Right lobe of liver (tissue), 6 donors: ENCODE data around the gene MYO10. TPM values are rescaled to one million over a fixed set of nuclear protein-coding genes. Genes with fewer than 3 reads are reported as not detected.

Source experiments
- ATAC-seq, 4 donors: fragments of 200-7000 bp; cut with Tn5 transposase; one replicate each; pipeline ENCODE4 v1.9.1; 2020; ENCODE audit warnings: mild to moderate bottlenecking in 4 of 4, moderate library complexity in 4 of 4
- DNase-seq, 3 donors: peaks; one replicate each; pipeline ENCODE4 v3.0.0-alpha.2; 2020
- H3K27ac ChIP-seq, 3 donors: fragments of 200-600 bp; one replicate each; pipeline ENCODE4 v1.8.0; 2022
- H3K27me3 ChIP-seq, 2 donors: fragments of 200-600 bp; one replicate each; pipeline ENCODE4 v1.8.0; 2022
- H3K36me3 ChIP-seq, 4 donors: fragments of 200-600 bp; sonication (generic) in 1 of 4; one replicate each; pipeline versions ENCODE4 v1.5.1 to v1.8.0; 2017 to 2022; ENCODE audit warnings: control low read depth in 1 of 4
- H3K4me1 ChIP-seq, 4 donors: fragments of 200-600 bp; sonication (generic) in 1 of 4; one replicate each; pipeline versions ENCODE4 v1.5.1 to v1.8.0; 2017 to 2022; ENCODE audit warnings: control low read depth in 1 of 4
- H3K4me3 ChIP-seq, 3 donors: fragments of 200-600 bp; one replicate each; pipeline ENCODE4 v1.8.0; 2022
- H3K9me3 ChIP-seq, 4 donors: fragments of 200-600 bp; sonication (generic) in 1 of 4; one replicate each; pipeline versions ENCODE4 v1.5.1 to v1.8.0; 2017 to 2022; ENCODE audit warnings: control low read depth in 1 of 4
- POLR2A ChIP-seq: fragments of 450-650 bp; IDR thresholded peaks from one replicate; pipeline ENCODE4 v1.6.1; 2017; ENCODE audit warnings: antibody characterized with exemption, mild to moderate bottlenecking
- WGBS: methylation state at CpG from one replicate; pipeline ENCODE4 v1.1.6; 2018; ENCODE audit warnings: low coverage, low lambda C conversion rate; ENCODE audit not compliant: insufficient coverage; ENCODE audit errors: missing lambda C conversion rate; 5-methylcytosine and 5-hydroxymethylcytosine counted together
- intact Hi-C, 2 donors: fragments of 100-400 bp; cut with DNase I; formaldehyde crosslinking; loops; one replicate each; pipeline versions ENCODE4 v1.11.2 to v1.14.1; 2022
- total RNA-seq, 6 experiments: library from RNA; depleted of rRNA in 2 of 6; stranded (reverse); fragments of >200 nt in 2 of 6; fragmentation: NEBNext Ultra II Directional in 3 of 6; extraction: Animal tissue kit (Norgen Biotek cat#: 25700) in 3 of 6; gene quantifications; one replicate each; pipeline versions ENCODE4 v1.1.0 to v1.2.4, GENCODE V29; 2016 to 2023
- TF ChIP-seq, protein P1 (sequence below), 4 donors: fragments of 200-600 bp in 3 of 4; fragments of 450-650 bp in 1 of 4; IDR thresholded peaks; one replicate each; pipeline versions ENCODE4 v1.5.1 to v1.8.0; 2016 to 2022; ENCODE audit warnings: antibody characterized with exemption in 4 of 4, mild to moderate bottlenecking in 2 of 4
- donor health status: DM: no; HTN: yes; CAD: no.
- donor health status: DM: no; HTN: no; CAD: no.
- donor health status: DM: no; HTN: no; CAD: no.
- donor health status: DM: no; HTN: yes; CAD: no.
- donor health status: DM: no; HTN: yes; CAD: no.

Gene MYO10
- total RNA-seq, 6 experiments from 2014 or later: 3.9 to 13.1 (median 6.9) TPM

- ATAC-seq (peak; percentile 40 to 61 (median 54)), DNase-seq (no peak)
- WGBS: 36% methylated on average over 11 of the region's 11 CpGs
- no peak for TF ChIP-seq POLR2A
- TF ChIP-seq, protein P1, sequence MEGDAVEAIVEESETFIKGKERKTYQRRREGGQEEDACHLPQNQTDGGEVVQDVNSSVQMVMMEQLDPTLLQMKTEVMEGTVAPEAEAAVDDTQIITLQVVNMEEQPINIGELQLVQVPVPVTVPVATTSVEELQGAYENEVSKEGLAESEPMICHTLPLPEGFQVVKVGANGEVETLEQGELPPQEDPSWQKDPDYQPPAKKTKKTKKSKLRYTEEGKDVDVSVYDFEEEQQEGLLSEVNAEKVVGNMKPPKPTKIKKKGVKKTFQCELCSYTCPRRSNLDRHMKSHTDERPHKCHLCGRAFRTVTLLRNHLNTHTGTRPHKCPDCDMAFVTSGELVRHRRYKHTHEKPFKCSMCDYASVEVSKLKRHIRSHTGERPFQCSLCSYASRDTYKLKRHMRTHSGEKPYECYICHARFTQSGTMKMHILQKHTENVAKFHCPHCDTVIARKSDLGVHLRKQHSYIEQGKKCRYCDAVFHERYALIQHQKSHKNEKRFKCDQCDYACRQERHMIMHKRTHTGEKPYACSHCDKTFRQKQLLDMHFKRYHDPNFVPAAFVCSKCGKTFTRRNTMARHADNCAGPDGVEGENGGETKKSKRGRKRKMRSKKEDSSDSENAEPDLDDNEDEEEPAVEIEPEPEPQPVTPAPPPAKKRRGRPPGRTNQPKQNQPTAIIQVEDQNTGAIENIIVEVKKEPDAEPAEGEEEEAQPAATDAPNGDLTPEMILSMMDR (IDR thresholded peaks at IDR 0.05): no peak
- no peaks in the 10 kb centered on the region for H3K36me3 ChIP-seq
- H3K27me3 ChIP-seq: no peaks in the 10 kb centered on the region
- no peaks in the 10 kb centered on the region for H3K9me3 ChIP-seq
- no peaks in the 10 kb centered on the region for H3K4me1 ChIP-seq
- no peak overlapping the region for H3K4me3 ChIP-seq
- intact Hi-C loops: no loop called here
- no peak overlapping the region for H3K27ac ChIP-seq
Observed at GRCh38 chr5:16727755-16728325, 208.2 kb downstream of the MYO10 start.

DNA sequence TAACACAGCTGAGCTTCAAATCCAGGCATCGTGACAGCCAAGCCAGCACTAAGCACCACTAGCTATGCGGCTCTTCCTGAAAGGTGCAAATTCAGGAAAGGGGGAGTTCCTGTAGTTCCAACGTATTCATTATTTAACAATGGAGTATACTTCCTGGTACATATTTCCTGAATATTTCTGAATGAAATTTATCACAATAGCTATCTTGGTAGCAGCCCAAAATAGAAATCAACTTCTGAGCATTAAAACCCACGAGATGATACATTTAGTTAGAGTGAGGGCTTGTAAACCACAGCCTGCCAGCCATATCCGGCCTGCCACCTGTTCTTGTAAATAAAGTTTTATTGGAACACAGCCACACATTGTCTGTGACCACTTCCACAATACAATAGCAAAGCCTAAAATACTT lies 209.5 kb downstream of the MYO10 start:
- peak in 3 of 4 donors; percentile 38 to 50 (median 38) for ATAC-seq
- 40% methylated on average over 5 of the region's 5 CpGs for WGBS

DNA sequence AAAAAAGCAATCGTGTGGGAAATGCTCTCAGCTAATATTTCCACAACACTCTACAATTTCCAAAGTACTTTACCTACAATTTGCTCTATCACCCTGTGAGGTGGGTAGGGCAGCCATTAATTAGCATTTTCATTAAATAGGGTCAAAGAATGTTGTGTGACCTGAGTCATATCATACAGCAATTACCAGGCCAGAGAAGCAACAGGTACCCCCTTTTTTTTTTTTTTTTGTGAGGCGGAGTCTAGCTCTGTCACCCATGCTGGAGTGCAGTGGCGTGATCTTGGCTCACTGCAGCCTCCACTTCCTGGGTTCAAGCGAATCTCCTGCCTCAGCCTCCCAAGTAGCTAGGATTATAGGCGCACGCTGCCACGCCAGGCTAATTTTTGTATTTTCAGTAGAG lies 210.5 kb downstream of the MYO10 start:
- no peak overlapping the region for H3K27ac ChIP-seq
- H3K4me1 ChIP-seq: no peaks in the 10 kb centered on the region
- no peak for DNase-seq
- ATAC-seq: no peak
- intact Hi-C loops: no loop called here
- H3K27me3 ChIP-seq: no peaks in the 10 kb centered on the region
- H3K36me3 ChIP-seq: no peaks in the 10 kb centered on the region
- 49% methylated on average over 2 of the region's 7 CpGs for WGBS
- H3K9me3 ChIP-seq: no peaks in the 10 kb centered on the region
- H3K4me3 ChIP-seq: no peak overlapping the region
- TF ChIP-seq POLR2A: no peak
- TF ChIP-seq, protein P1 (IDR thresholded peaks at IDR 0.05): no peak

More for the DNA sequence above, 209.5 kb downstream of the MYO10 start:
- Histone ChIP-seq H3K27me3 (no peaks in the 10 kb centered on the region), H3K4me1 (no peaks in the 10 kb centered on the region), H3K36me3 (no peaks in the 10 kb centered on the region), H3K9me3 (no peaks in the 10 kb centered on the region), H3K4me3 (no peak overlapping the region), H3K27ac (no peak overlapping the region)
- TF ChIP-seq POLR2A: no peak
- TF ChIP-seq, protein P1 (IDR thresholded peaks at IDR 0.05): no peak
- intact Hi-C loops: no loop called here
- no peak for DNase-seq

DNA sequence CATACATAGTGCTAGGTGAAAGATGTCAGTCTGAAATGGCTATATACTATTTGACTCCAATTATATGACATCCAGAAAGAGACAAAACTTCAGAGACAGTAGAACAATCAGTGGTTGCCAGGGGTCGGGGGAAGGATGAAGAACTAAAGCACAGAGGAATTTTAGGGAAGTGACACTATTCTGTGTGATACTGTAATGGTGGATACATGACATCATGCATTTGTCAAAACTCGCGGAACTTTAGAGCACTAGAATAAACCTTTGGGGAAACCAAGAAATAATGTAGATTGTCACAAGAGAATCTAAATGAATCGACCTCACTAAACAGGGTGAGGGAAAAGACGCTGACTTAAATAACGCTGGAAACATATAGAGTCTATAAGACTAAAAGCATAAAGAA lies 212.3 kb downstream of the MYO10 start:
- ATAC-seq: no peak
- no peaks in the 10 kb centered on the region for H3K36me3 ChIP-seq
- 53% methylated on average over 6 of the region's 6 CpGs for WGBS
- intact Hi-C loops: no loop called here
- no peak overlapping the region for H3K4me3 ChIP-seq
- no peaks in the 10 kb centered on the region for H3K4me1 ChIP-seq
- no peaks in the 10 kb centered on the region for H3K9me3 ChIP-seq
- DNase-seq: no peak
- H3K27ac ChIP-seq: no peak overlapping the region
- TF ChIP-seq, protein P1 (IDR thresholded peaks at IDR 0.05): no peak
- no peak for TF ChIP-seq POLR2A
- no peaks in the 10 kb centered on the region for H3K27me3 ChIP-seq

DNA sequence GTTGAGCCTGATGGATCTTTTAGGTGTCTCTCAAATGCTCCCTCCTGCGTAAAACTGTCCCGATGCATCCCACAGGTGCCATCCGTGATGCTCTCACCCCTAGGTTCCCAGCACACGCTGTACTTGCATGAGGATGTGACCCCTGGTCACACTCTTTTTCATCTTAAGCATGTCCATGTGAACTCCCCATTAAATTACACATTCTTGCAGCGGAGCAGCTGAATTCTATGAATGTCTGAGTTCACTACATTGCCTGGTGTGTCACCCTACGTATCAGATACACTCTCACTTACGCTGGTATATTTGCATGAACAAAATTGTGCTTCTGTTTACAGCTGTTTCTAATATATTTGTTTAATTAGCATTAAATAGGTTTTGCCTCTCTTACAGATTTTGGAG lies 214.0 kb downstream of the MYO10 start:
- Histone ChIP-seq H3K27me3 (no peaks in the 10 kb centered on the region), H3K4me1 (no peaks in the 10 kb centered on the region), H3K9me3 (no peaks in the 10 kb centered on the region), H3K27ac (no peak overlapping the region), H3K36me3 (no peaks in the 10 kb centered on the region), H3K4me3 (no peak overlapping the region)
- ATAC-seq (no peak), DNase-seq (no peak)
- intact Hi-C loops: no loop called here
- WGBS: 66% methylated on average over 7 of the region's 7 CpGs
- TF ChIP-seq, protein P1 (IDR thresholded peaks at IDR 0.05): no peak
- TF ChIP-seq POLR2A: no peak
